GM23248 (cell line): ENCODE results near the gene PRODH. TPM values are rescaled to one million over a fixed set of nuclear protein-coding genes. Genes with fewer than 3 reads are reported as not detected.
"Not testable (repeated sequence)": the region's sequence is repeated elsewhere in the genome, so short reads cannot be mapped to it uniquely, and the experiment has no call there.

Experiments used
- DNase-seq: peaks from one replicate; pipeline ENCODE4 v3.0.0-alpha.2; 2015
- H2AFZ ChIP-seq: fragments of 200-600 bp; sonication (generic); 2 replicates; pipeline ENCODE4 v1.6.1; 2016; ENCODE audit warnings: antibody characterized with exemption
- H3F3A ChIP-seq: fragments of 200-600 bp; sonication (generic); 2 replicates; pipeline ENCODE4 v1.6.1; 2016; ENCODE audit warnings: mild to moderate bottlenecking, antibody characterized with exemption, mixed run types; ENCODE audit not compliant: insufficient read depth
- H3K27ac ChIP-seq: fragments of 200-600 bp; sonication (generic); 2 replicates; pipeline ENCODE4 v1.5.1; 2016; ENCODE audit warnings: mild to moderate bottlenecking
- H3K27me3 ChIP-seq: fragments of 200-600 bp; sonication (generic); replicated peaks from 2 replicates; pipeline ENCODE4 v1.6.1; 2016; ENCODE audit warnings: mild to moderate bottlenecking; ENCODE audit not compliant: insufficient read depth
- H3K36me3 ChIP-seq: fragments of 200-600 bp; sonication (generic); 2 replicates; pipeline ENCODE4 v1.6.1; 2016; ENCODE audit warnings: low read depth, mild to moderate bottlenecking
- H3K4me1 ChIP-seq: fragments of 200-600 bp; sonication (generic); 2 replicates; pipeline ENCODE4 v1.6.1; 2016; ENCODE audit warnings: mild to moderate bottlenecking; ENCODE audit not compliant: insufficient read depth
- H3K4me2 ChIP-seq: fragments of 200-600 bp; sonication (generic); one replicate; pipeline ENCODE4 v1.6.1; 2016; ENCODE audit warnings: mild to moderate bottlenecking; ENCODE audit not compliant: unreplicated experiment
- H3K4me3 ChIP-seq: fragments of 200-600 bp; sonication (generic); 2 replicates; pipeline ENCODE4 v1.5.1; 2016; ENCODE audit warnings: mild to moderate bottlenecking
- H3K79me2 ChIP-seq: fragments of 200-600 bp; sonication (generic); 2 replicates; pipeline ENCODE4 v1.6.1; 2016; ENCODE audit warnings: mild to moderate bottlenecking; ENCODE audit not compliant: insufficient read depth
- H3K9ac ChIP-seq: fragments of 200-600 bp; sonication (generic); 2 replicates; pipeline ENCODE4 v1.6.1; 2016; ENCODE audit warnings: mild to moderate bottlenecking
- H3K9me2 ChIP-seq: fragments of 200-600 bp; sonication (generic); 2 replicates; pipeline ENCODE4 v1.6.1; 2016; ENCODE audit warnings: mixed run types, mild to moderate bottlenecking, moderate library complexity; ENCODE audit not compliant: insufficient read depth
- H3K9me3 ChIP-seq: fragments of 200-600 bp; sonication (generic); one replicate; pipeline ENCODE4 v1.6.1; 2017; ENCODE audit warnings: low read depth
- H4K20me1 ChIP-seq: fragments of 200-600 bp; sonication (generic); 2 replicates; pipeline ENCODE4 v1.6.0; 2016; ENCODE audit not compliant: insufficient read depth
- EZH2 ChIP-seq: fragments of 200-600 bp; sonication (generic); IDR thresholded peaks from 2 replicates; pipeline ENCODE4 v1.6.1; 2018; ENCODE audit warnings: antibody characterized with exemption, mild to moderate bottlenecking; ENCODE audit not compliant: insufficient read depth, poor library complexity, severe bottlenecking
- EZH2phosphoT487 ChIP-seq: fragments of 200-600 bp; sonication (generic); IDR thresholded peaks from 2 replicates; pipeline ENCODE4 v1.6.1; 2018; ENCODE audit warnings: antibody characterized with exemption, moderate library complexity, mild to moderate bottlenecking, low read depth; ENCODE audit not compliant: insufficient read depth
- WGBS, 2 experiments: methylation state at CpG; one replicate each; pipeline ENCODE4 v1.1.6; 2015 to 2017; ENCODE audit warnings: low lambda C conversion rate in 2 of 2, low coverage in 1 of 2; ENCODE audit errors: missing lambda C conversion rate in 2 of 2; 5-methylcytosine and 5-hydroxymethylcytosine counted together
- in situ Hi-C: fragments of 300-500 bp; cut with MboI; formaldehyde crosslinking; loops from 2 replicates; pipeline ENCODE4 v1.15.0; 2020
- polyA plus RNA-seq: library from polyadenylated mRNA; unstranded; fragments of >200 nt; fragmentation: Nextera tagmentation; extraction: Ambion mirVana; gene quantifications from 2 replicates; pipeline ENCODE4 v1.2.1, GENCODE V29; 2016
- total RNA-seq: library from RNA; depleted of rRNA; stranded (reverse); fragments of >200 nt; shearing (Covaris generic); gene quantifications from 2 replicates; pipeline ENCODE4 v1.2.3, GENCODE V29; 2014

Gene PRODH
- total and polyA plus RNA-seq, 2 experiments from 2014 or later: not detected

DNA sequence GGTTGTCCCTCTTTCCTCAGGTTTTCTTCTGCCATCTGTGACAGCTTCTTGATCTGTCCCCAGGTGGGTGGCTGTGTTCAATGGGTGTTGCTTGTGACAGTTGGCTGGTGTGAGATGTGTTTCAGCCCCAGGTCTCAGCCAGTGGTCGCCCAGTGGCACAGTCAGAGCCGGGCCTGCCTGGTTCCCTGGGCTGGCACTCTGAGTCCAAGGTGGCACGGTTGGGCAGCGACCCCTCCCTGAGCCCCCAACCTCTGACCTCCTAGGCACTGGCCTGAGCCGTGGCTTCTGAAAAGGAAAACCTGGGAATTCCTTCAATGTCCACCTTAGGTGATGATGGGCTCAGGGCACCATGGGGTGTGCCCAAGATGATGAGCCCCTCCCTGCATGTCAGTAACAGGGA is 14.0 kb upstream of the PRODH start:
- no peak overlapping the region for H3K4me3 ChIP-seq
- no peak for DNase-seq
- H3K4me1 ChIP-seq: no peaks in the 10 kb centered on the region
- no peak overlapping the region for H3K4me2 ChIP-seq
- 61 to 72% methylated on average over 3 to 5 of the region's 5 CpGs for WGBS, 2 experiments
- H3K27me3 ChIP-seq: peaks cover 18% of the 10 kb centered on the region
- H3K9me3 ChIP-seq: no peaks in the 10 kb centered on the region
- H3F3A ChIP-seq: no peaks in the 10 kb centered on the region
- H3K79me2 ChIP-seq: no peaks in the 10 kb centered on the region
- no peak overlapping the region for H3K27ac ChIP-seq
- H3K9me2 ChIP-seq: no peaks in the 10 kb centered on the region
- no peaks in the 10 kb centered on the region for H3K36me3 ChIP-seq
- no peak overlapping the region for H3K9ac ChIP-seq
- in situ Hi-C loops: no loop called here
- TF ChIP-seq EZH2phosphoT487: no peak
- TF ChIP-seq EZH2: no peak
- H2AFZ ChIP-seq: no peak overlapping the region
- no peaks in the 10 kb centered on the region for H4K20me1 ChIP-seq

DNA sequence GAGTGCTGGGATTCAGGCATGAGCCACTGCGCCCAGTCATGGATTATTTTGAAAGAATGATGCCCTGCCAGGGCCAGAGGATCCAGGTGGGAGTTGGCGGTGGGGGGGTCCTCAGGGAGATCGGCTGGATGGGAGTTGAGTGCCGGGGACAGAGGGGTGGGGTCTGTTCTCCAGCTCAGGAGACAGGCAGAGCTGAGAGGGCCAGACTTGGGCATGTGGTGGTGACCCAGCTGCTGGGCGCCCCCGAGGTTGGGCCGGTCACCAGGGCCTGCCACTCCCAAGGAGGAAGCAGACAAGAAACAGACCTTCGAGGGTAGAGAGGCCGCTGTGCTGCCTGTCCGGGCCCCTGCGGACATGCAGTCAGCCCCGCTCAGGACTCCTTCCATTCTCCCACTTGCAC is 11.8 kb upstream of the PRODH start:
- H3K36me3 ChIP-seq: no peaks in the 10 kb centered on the region
- in situ Hi-C loops: no loop called here
- no peaks in the 10 kb centered on the region for H3K4me1 ChIP-seq
- no peaks in the 10 kb centered on the region for H4K20me1 ChIP-seq
- 18 to 39% methylated on average over 12 of the region's 12 CpGs for WGBS, 2 experiments
- TF ChIP-seq EZH2 (no peak), EZH2phosphoT487 (no peak)
- H3K4me3 ChIP-seq: no peak overlapping the region
- no peaks in the 10 kb centered on the region for H3K9me2 ChIP-seq
- H3K27me3 ChIP-seq: peaks cover 18% of the 10 kb centered on the region
- H3K9me3 ChIP-seq: no peaks in the 10 kb centered on the region
- no peak overlapping the region for H3K4me2 ChIP-seq
- H3K27ac ChIP-seq: no peak overlapping the region
- H3K9ac ChIP-seq: no peak overlapping the region
- no peaks in the 10 kb centered on the region for H3K79me2 ChIP-seq
- H2AFZ ChIP-seq: no peak overlapping the region
- no peaks in the 10 kb centered on the region for H3F3A ChIP-seq
- no peak for DNase-seq

- H3K36me3 ChIP-seq, H3K4me2 ChIP-seq, in situ Hi-C loops, H2AFZ ChIP-seq, H3K4me3 ChIP-seq, H3K9me3 ChIP-seq, H3K4me1 ChIP-seq, DNase-seq, H3F3A ChIP-seq, H4K20me1 ChIP-seq, H3K9ac ChIP-seq, H3K27ac ChIP-seq, H3K79me2 ChIP-seq, H3K9me2 ChIP-seq: not testable (repeated sequence)
- peaks cover 18% of the 10 kb centered on the region for H3K27me3 ChIP-seq
- 80 to 90% methylated on average over 1 to 3 of the region's 9 CpGs for WGBS, 2 experiments
These were observed 11.0 kb upstream of the PRODH start for GRCh38 chr22:18947105-18947504.

- H3K36me3 ChIP-seq, DNase-seq, H3K4me3 ChIP-seq, H4K20me1 ChIP-seq, in situ Hi-C loops, H3K9me3 ChIP-seq, H3K9me2 ChIP-seq, H2AFZ ChIP-seq, H3K27ac ChIP-seq, H3K4me1 ChIP-seq, H3F3A ChIP-seq, H3K9ac ChIP-seq, H3K4me2 ChIP-seq, H3K79me2 ChIP-seq, H3K27me3 ChIP-seq: not testable (repeated sequence)
- no CpG with 5 or more reads among the region's 8 CpGs for WGBS, 2 experiments
These were observed 2.6 kb upstream of the PRODH start for GRCh38 chr22:18938691-18939090.

- no CpG with 5 or more reads among the region's 7 CpGs for WGBS, 2 experiments
- H3K27ac ChIP-seq, in situ Hi-C loops, H3K9ac ChIP-seq, DNase-seq, H3K27me3 ChIP-seq, H3K4me3 ChIP-seq, H3K79me2 ChIP-seq, H3F3A ChIP-seq, H3K36me3 ChIP-seq, H3K9me2 ChIP-seq, H3K9me3 ChIP-seq, H3K4me1 ChIP-seq, H4K20me1 ChIP-seq, H3K4me2 ChIP-seq, H2AFZ ChIP-seq: not testable (repeated sequence)
These were observed 1.4 kb downstream of the PRODH start for GRCh38 chr22:18934688-18935087.
